HepG2 (cell line): ENCODE data around the gene MGARP.

Experiments
- CCAR2 ChIP-seq: fragments of 200-400 bp; formaldehyde crosslinking; optimal IDR thresholded peaks from 2 replicates; pipeline ENCODE3; 2018; ENCODE audit warnings: low read depth, mild to moderate bottlenecking, low read length, moderate library complexity
- FOXA1 ChIP-seq, 2 experiments: fragments of 450-650 bp in 1 of 2; sonication (generic) in 1 of 2; formaldehyde crosslinking in 1 of 2; IDR thresholded peaks; 2 replicates each; pipeline versions ENCODE4 v1.4.0 to v1.6.1; 2016 to 2020; ENCODE audit warnings: missing genetic modification reagents in 1 of 2
- KDM2A ChIP-seq: sonication (generic); formaldehyde crosslinking; IDR thresholded peaks from 2 replicates; pipeline ENCODE4 v1.4.0; 2020; ENCODE audit warnings: low read depth, missing genetic modification reagents, borderline replicate concordance
- NCOR1 ChIP-seq: fragments of 200-600 bp; sonication (generic); IDR thresholded peaks from 2 replicates; pipeline ENCODE4 v1.7.0; 2017; ENCODE audit warnings: antibody characterized with exemption, low read length, borderline replicate concordance
- PHF8 ChIP-seq: sonication (generic); formaldehyde crosslinking; IDR thresholded peaks from 2 replicates; pipeline ENCODE4 v1.5.0; 2020; ENCODE audit warnings: missing genetic modification reagents
- POLR2A ChIP-seq, 2 experiments: IDR thresholded peaks; 2 replicates each; pipeline ENCODE4 v1.6.1; 2011; ENCODE audit warnings: low read depth in 2 of 2, low read length in 2 of 2, mild to moderate bottlenecking in 1 of 2, moderate library complexity in 1 of 2; ENCODE audit not compliant: insufficient read depth in 1 of 2
- TARDBP ChIP-seq: sonication (generic); formaldehyde crosslinking; IDR thresholded peaks from 2 replicates; pipeline ENCODE4 v1.8.0; 2022; ENCODE audit warnings: mild to moderate bottlenecking, missing genetic modification reagents
- TCF12 ChIP-seq, 2 experiments: fragments of 450-650 bp in 1 of 2; sonication (generic) in 1 of 2; formaldehyde crosslinking in 1 of 2; IDR thresholded peaks; 2 replicates each; pipeline versions ENCODE4 v1.6.1 to v1.8.0; 2017 to 2022; ENCODE audit warnings: antibody characterized with exemption in 1 of 2, mild to moderate bottlenecking in 1 of 2, missing genetic modification reagents in 1 of 2, moderate library complexity in 1 of 2
- TF ChIP-seq, protein P1 (sequence below): sonication (generic); formaldehyde crosslinking; IDR thresholded peaks from 2 replicates; pipeline ENCODE4 v1.4.0; 2020; ENCODE audit warnings: mild to moderate bottlenecking, low read depth, missing genetic modification reagents
- TF ChIP-seq, protein P2 (sequence below): sonication (generic); formaldehyde crosslinking; IDR thresholded peaks from 2 replicates; pipeline ENCODE4 v1.4.0; 2020; ENCODE audit warnings: missing genetic modification reagents, borderline replicate concordance
- TF ChIP-seq, protein P3 (sequence below): sonication (generic); formaldehyde crosslinking; conservative IDR thresholded peaks from 2 replicates; pipeline ENCODE4 v1.8.1; 2023; ENCODE audit warnings: missing genetic modification reagents
- TF ChIP-seq, protein P4 (sequence below): sonication (generic); formaldehyde crosslinking; IDR thresholded peaks from 2 replicates; pipeline ENCODE4 v1.5.0; 2020; ENCODE audit warnings: mild to moderate bottlenecking, missing genetic modification reagents, moderate library complexity
- TF ChIP-seq, protein P5 (sequence below): sonication (generic); formaldehyde crosslinking; IDR thresholded peaks from 2 replicates; pipeline ENCODE4 v1.8.0; 2022; ENCODE audit warnings: missing genetic modification reagents, mild to moderate bottlenecking, borderline replicate concordance
- TF ChIP-seq, protein P6 (sequence below): sonication (generic); formaldehyde crosslinking; conservative IDR thresholded peaks from 2 replicates; pipeline ENCODE4 v1.4.0; 2020; ENCODE audit warnings: mild to moderate bottlenecking, missing genetic modification reagents, moderate library complexity

DNA sequence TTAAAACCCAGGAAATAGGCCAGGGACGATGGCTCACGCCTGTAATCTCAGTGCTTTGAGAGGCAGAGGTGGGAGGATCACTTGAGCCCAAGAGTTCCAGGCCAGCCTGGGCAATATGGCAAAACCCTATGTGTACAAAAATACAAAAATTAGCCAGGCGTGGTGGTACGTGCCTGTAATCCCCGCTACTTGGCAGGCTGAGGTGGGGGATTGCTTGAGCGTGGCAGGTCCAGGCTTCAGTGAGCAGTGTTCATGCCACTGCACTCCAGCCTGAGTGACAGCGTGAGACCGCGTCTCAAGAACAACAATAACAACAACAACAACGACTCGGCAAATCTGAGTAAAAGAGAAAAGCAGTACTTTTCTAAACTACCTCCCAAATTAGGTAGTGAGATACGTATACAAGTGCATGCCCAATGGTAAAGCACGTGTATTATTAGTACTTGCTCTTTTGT, 35.2 kb upstream of the MGARP start:
- TF ChIP-seq, protein P1, sequence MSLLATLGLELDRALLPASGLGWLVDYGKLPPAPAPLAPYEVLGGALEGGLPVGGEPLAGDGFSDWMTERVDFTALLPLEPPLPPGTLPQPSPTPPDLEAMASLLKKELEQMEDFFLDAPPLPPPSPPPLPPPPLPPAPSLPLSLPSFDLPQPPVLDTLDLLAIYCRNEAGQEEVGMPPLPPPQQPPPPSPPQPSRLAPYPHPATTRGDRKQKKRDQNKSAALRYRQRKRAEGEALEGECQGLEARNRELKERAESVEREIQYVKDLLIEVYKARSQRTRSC (CRISPR knock-in tag) = no peak
- TF ChIP-seq, protein P2, sequence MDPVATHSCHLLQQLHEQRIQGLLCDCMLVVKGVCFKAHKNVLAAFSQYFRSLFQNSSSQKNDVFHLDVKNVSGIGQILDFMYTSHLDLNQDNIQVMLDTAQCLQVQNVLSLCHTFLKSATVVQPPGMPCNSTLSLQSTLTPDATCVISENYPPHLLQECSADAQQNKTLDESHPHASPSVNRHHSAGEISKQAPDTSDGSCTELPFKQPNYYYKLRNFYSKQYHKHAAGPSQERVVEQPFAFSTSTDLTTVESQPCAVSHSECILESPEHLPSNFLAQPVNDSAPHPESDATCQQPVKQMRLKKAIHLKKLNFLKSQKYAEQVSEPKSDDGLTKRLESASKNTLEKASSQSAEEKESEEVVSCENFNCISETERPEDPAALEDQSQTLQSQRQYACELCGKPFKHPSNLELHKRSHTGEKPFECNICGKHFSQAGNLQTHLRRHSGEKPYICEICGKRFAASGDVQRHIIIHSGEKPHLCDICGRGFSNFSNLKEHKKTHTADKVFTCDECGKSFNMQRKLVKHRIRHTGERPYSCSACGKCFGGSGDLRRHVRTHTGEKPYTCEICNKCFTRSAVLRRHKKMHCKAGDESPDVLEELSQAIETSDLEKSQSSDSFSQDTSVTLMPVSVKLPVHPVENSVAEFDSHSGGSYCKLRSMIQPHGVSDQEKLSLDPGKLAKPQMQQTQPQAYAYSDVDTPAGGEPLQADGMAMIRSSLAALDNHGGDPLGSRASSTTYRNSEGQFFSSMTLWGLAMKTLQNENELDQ (CRISPR knock-in tag) = no peak
- no peak for TF ChIP-seq TCF12 (IDR thresholded peaks at IDR 0.05)
- TF ChIP-seq TCF12 (CRISPR knock-in tag; IDR thresholded peaks at IDR 0.05) = no peak
- no peak for TF ChIP-seq TARDBP
- TF ChIP-seq, protein P3, sequence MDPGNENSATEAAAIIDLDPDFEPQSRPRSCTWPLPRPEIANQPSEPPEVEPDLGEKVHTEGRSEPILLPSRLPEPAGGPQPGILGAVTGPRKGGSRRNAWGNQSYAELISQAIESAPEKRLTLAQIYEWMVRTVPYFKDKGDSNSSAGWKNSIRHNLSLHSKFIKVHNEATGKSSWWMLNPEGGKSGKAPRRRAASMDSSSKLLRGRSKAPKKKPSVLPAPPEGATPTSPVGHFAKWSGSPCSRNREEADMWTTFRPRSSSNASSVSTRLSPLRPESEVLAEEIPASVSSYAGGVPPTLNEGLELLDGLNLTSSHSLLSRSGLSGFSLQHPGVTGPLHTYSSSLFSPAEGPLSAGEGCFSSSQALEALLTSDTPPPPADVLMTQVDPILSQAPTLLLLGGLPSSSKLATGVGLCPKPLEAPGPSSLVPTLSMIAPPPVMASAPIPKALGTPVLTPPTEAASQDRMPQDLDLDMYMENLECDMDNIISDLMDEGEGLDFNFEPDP (CRISPR knock-in tag) = no peak
- no peak for TF ChIP-seq KDM2A (CRISPR knock-in tag)
- TF ChIP-seq FOXA1 (IDR thresholded peaks at IDR 0.05) = no peak
- TF ChIP-seq FOXA1 (CRISPR knock-in tag; IDR thresholded peaks at IDR 0.05) = no peak
- TF ChIP-seq, protein P4, sequence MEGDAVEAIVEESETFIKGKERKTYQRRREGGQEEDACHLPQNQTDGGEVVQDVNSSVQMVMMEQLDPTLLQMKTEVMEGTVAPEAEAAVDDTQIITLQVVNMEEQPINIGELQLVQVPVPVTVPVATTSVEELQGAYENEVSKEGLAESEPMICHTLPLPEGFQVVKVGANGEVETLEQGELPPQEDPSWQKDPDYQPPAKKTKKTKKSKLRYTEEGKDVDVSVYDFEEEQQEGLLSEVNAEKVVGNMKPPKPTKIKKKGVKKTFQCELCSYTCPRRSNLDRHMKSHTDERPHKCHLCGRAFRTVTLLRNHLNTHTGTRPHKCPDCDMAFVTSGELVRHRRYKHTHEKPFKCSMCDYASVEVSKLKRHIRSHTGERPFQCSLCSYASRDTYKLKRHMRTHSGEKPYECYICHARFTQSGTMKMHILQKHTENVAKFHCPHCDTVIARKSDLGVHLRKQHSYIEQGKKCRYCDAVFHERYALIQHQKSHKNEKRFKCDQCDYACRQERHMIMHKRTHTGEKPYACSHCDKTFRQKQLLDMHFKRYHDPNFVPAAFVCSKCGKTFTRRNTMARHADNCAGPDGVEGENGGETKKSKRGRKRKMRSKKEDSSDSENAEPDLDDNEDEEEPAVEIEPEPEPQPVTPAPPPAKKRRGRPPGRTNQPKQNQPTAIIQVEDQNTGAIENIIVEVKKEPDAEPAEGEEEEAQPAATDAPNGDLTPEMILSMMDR (CRISPR knock-in tag) = no peak
- no peak for TF ChIP-seq NCOR1
- TF ChIP-seq, protein P5, sequence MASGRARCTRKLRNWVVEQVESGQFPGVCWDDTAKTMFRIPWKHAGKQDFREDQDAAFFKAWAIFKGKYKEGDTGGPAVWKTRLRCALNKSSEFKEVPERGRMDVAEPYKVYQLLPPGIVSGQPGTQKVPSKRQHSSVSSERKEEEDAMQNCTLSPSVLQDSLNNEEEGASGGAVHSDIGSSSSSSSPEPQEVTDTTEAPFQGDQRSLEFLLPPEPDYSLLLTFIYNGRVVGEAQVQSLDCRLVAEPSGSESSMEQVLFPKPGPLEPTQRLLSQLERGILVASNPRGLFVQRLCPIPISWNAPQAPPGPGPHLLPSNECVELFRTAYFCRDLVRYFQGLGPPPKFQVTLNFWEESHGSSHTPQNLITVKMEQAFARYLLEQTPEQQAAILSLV (CRISPR knock-in tag) = no peak
- no peak for TF ChIP-seq PHF8 (CRISPR knock-in tag)
- no peak for TF ChIP-seq CCAR2
- no peak for TF ChIP-seq POLR2A (IDR thresholded peaks at IDR 0.05; ENCODE audit: insufficient read depth in 1 of 2, low read depth in 2 of 2, low read length in 2 of 2)
- TF ChIP-seq, protein P6, sequence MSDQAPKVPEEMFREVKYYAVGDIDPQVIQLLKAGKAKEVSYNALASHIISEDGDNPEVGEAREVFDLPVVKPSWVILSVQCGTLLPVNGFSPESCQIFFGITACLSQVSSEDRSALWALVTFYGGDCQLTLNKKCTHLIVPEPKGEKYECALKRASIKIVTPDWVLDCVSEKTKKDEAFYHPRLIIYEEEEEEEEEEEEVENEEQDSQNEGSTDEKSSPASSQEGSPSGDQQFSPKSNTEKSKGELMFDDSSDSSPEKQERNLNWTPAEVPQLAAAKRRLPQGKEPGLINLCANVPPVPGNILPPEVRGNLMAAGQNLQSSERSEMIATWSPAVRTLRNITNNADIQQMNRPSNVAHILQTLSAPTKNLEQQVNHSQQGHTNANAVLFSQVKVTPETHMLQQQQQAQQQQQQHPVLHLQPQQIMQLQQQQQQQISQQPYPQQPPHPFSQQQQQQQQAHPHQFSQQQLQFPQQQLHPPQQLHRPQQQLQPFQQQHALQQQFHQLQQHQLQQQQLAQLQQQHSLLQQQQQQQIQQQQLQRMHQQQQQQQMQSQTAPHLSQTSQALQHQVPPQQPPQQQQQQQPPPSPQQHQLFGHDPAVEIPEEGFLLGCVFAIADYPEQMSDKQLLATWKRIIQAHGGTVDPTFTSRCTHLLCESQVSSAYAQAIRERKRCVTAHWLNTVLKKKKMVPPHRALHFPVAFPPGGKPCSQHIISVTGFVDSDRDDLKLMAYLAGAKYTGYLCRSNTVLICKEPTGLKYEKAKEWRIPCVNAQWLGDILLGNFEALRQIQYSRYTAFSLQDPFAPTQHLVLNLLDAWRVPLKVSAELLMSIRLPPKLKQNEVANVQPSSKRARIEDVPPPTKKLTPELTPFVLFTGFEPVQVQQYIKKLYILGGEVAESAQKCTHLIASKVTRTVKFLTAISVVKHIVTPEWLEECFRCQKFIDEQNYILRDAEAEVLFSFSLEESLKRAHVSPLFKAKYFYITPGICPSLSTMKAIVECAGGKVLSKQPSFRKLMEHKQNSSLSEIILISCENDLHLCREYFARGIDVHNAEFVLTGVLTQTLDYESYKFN (CRISPR knock-in tag) = no peak
